Renal pelvis (tissue), 12 donors: ENCODE measurements around the gene SHISA7. TPM values are rescaled to one million over a fixed set of nuclear protein-coding genes. Genes with fewer than 3 reads are reported as not detected.

Experiments used
- DNase-seq: peaks from one replicate; pipeline ENCODE4 v3.0.0-alpha.2; 2013
- long read RNA-seq, 16 experiments: transcript quantifications; one replicate each; lab custom pipeline, GENCODE V29; 2026
- polyA plus RNA-seq, 3 donors: library from polyadenylated mRNA; unstranded; fragments of 120-200 nt; gene quantifications; one replicate each; pipeline ENCODE4 v1.2.1, GENCODE V29; 2013; ENCODE audit not compliant: insufficient read length in 3 of 3

SHISA7 gene
- polyA plus RNA-seq, result under 1 TPM; 0.10 to 0.31 (median 0.26) TPM
- long read RNA-seq, donor 1, result 0 reads
- long read RNA-seq, donor 2, result 0 reads
- long read RNA-seq, donor 3, result 0 reads
- long read RNA-seq, donor 4, result 0 reads
- long read RNA-seq, donor 5, result 0 reads
- long read RNA-seq, donor 6, result 0 reads
- long read RNA-seq, donor 7, result 0 reads
- long read RNA-seq, donor 8, result 0 reads
- long read RNA-seq, donor 9, result 0 reads
- long read RNA-seq, donor 10, result 0 reads
- long read RNA-seq, donor 11, result 0 reads
- long read RNA-seq, donor 12, result 0 reads
- long read RNA-seq, donor 13, result 0 reads
- long read RNA-seq, donor 14, result 0 reads
- long read RNA-seq, donor 15, result 0 reads
- long read RNA-seq, donor 16, result 0 reads

DNA sequence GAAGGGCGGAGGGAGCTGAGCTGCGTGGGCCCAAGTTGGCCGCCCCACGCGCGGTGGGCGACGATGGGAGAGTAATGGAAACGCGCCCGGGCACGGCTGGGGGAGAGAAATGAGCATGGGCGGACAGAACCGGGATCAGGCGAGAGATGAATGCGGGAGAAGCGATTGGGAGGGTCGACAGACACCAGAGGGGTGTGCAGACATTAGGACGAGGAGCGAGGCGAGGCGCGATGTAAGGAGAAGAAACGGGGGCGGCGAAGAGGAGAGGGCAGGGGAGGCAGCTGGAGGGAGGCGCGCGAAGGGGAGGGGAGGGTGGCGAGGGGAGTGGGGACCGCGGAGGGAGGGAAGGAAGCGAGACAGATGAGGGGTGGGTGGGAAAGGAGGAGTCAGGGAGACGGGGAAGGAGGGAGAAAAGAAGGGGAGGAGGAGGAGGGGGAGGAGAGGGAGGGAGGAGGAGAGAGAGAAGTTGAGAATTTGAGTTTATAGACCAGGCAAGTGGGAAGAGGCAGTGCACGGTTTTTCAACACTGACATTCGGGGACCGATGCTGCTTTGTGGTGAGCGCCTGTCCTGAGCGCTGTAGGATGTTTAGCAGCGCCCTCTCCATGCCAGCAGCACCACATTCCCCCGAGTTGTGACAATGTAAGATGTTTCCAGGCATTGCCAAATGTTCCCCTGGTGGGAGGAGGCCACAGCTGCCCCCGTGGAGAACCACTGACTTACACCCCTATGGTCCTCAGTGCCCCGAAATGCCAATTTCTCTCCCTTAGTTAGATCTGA is at the start of gene SHISA7:
TSS of gene SHISA7 (minus strand) at position 256 of the 779 bp plus-strand sequence. CDS start 437 bp downstream, outside the sequence.
- DNase-seq, result no peak

GRCh38 chr19:55492362-55492944 is 49.4 kb upstream of the SHISA7 start:
- no peak for DNase-seq

GRCh38 chr19:55491546-55492360 is 48.7 kb upstream of the SHISA7 start:
- DNase-seq, result no peak

DNA sequence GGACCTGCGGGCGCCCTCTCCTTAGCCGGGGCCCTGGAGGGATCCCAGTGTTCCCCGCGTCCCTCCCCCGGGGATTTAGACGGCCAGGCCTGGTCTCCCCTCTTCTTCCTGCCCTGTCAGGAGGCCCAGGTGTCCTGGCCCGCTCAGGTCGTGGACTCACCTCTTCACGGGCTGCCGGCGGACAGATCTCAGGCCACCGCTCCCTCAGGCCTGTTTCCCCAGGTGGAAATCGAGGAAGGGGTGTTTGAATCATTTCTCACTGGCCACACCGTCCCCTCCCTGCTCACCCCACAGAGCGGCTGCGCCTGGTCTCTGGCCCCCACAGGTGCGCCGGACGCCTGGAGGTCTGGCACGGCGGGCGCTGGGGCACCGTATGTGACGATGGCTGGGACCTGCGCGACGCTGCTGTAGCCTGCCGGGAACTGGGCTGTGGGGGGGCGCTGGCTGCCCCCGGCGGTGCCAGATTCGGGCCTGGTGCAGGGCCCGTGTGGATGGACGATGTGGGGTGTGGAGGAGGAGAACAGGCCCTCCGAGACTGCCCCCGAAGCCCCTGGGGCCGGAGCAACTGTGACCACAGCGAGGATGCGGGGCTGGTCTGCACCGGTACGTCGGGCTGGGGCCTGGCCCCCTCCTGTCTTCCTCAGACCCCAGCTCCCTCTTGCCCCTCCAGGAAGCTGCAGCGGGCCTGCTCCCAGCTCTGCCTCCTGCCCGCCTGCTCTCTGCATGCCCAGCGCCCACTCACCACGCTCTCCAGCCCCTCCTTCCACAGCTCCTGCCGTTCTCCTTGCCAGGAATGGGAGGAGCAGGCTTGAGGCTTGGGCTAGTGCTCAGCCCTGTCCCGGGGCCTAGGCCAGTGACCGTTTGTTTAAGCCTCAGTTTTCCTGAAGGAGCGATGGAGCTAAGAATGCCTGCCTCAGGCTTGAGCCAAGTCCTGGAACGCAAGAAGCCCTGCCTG is 47.7 kb upstream of the SHISA7 start:
- no peak for DNase-seq

- DNase-seq, result no peak
Observed at GRCh38 chr19:55489711-55490477, 46.8 kb upstream of the SHISA7 start.

GRCh38 chr19:55488986-55489710 is 46.0 kb upstream of the SHISA7 start:
- no peak for DNase-seq

DNA sequence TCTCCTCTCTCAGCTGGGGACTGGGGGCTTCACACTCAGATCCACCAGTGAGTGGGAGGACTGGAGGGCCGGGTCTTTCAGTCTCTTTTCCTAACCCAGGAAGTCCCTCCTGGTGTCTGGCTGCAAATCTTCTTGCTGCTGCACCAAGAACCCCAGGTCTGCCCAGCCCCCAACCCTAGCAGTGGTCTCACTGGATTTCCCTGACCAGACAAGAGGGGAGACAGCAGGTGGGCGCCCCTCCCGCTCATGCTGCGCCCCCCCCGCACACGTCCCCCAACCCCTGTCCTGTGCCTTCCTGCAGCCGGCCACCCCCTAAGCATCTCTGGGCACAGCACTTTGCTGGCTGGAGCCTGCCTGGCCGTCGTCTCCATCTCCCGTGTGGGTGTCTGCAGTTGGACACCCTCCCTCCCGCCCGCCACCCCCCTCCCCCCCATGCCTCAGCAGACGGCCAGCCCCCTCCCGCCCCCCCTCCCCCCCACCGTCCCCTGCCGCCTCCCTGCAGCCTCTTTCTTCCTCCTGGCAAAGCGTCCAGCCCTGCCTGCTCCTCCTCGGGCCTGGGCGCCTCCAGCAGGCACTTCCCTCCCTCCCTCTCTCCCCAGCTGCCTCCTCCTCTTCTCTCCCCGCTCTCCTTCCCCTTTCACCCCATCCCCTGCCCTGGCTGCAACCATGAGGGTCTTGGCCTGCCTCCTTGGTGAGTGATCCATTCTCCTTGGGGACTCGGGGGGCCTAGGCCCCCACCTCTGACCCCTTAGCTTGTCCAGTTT is 45.0 kb upstream of the SHISA7 start, which contains the start of gene SSC5D:
TSS of gene SSC5D (plus strand) at position 513 of the 764 bp plus-strand sequence. CDS start at position 667, 154 bp downstream.
- DNase-seq, result no peak

DNA sequence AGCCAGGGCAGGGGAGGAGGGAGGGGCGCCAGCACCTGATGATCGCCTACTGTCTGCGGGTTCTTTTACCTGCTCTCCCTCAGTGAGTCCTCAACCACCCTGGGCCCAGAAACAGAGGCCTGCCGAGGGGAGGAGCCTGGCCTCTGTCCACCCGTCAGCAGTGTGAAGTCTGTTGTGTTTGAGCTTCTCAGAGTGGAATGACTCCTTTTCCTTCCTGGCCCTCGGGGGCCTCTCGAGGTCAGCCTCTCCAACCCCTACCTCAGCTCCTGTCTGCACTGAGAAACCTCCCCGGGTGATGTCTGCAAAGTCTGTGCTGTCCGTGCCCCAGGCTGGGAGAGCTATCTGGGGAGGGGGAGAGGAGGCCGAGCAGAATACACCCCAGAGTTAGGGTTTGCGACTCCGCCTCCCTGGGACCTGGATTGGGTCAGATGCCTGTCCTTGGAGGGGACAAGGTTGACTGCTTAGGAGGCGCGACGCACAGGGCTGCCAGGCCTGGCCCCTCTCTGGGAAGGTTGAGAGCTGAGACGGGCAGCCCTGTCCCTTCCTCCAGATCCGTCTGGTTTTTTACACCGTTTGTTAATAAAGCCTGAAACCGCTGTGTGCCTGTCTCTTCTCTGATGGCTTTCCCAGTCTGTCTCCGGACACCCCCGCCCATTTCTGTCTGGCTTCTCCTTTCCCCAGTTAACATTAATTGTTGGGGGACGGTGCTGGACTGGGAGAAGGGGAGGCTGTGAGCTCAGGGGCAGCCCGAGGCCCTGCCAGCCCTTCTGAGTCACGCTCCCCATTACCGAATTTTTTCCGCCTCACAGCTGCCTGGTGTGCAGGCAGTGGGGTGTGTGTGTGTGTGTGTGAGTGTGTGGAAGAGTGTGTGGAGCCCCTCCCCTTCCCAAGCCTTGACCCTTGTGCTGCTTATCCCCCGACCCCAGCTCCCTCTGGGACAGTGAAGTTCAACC is 44.1 kb upstream of the SHISA7 start:
- DNase-seq, result no peak

- DNase-seq, result no peak
Observed at GRCh38 chr19:55486043-55486970, 43.2 kb upstream of the SHISA7 start.

DNA sequence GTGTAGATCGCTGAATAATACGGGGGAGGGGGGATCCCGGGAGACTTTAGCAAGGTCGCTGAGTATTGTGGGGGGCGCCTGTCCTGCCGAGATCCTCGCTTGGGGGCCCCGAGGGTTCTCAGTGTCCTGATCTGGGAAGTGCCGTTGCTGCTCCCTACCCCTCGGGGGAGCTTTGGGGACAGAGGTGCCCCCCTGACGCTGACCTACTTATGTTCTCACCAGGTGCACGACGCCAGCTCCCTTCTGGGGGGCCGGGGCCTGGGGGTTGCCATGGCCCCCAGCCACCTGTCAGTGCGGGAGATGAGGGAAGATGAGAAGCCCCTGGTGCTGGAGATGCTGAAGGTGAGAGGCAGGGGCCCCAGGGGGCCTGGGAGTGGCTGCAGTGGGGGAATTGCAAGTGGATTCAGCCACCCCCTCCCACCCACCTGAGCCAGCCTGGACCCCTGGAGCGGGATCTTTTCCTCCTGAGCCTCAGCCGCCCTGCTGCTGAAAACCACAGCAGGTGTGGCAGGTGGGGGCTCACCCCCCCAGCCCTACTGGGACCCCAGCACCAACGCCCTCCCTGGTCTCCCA is 42.4 kb upstream of the SHISA7 start:
- no peak for DNase-seq

- DNase-seq, result peak; percentile 78
Observed at GRCh38 chr19:55484593-55485438, 41.7 kb upstream of the SHISA7 start, which contains the start of gene NAT14. Gene NAT14 (plus strand): TSS chr19:55485188. CDS start chr19:55485709, 521 bp downstream.

DNA sequence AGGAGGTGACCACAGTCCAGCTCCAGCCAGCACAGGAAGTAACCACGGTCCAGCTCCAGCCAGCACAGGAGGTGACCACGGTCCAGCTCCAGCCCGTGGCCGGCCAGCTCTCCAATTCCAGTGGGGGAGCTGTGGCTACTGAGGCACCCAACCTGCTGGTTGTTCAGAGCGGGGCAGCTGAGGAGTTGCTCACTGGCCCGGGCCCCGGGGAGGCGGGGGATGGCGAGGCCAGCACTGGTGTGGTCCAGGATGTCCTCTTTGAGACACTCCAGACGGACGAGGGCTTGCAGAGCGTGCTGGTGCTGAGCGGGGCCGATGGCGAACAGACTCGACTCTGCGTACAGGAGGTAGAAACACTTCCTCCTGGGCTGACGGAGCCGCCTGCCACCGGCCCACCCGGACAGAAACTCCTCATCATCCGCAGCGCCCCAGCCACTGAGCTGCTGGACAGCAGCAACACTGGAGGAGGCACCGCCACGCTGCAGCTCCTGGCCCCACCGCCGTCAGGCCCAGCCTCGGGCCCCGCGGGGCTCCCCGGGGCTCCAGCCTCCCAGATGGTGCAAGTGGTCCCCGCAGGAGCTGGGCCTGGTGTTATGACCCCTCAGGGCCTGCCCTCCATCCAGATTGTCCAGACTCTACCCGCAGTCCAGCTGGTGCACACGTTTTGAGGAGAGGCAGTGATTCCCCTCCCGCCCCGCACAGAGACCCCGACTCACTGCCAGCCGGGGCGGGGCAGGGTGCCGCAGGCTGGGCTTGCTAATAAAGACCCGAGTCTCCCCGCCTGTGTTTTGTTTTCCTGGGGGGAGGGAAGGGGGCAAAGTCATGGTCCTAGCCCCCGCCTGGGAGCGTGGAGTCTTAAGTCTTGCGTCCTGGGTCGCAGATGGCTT is 40.8 kb upstream of the SHISA7 start:
- no peak for DNase-seq
